ENCODE results near the gene COL6A3.

Gene COL6A3

GRCh38 chr2:237451643-237452469 lies 37.9 kb upstream of the COL6A3 start:
- H3K9me3 ChIP-seq (ENCODE audit: severe bottlenecking) = peaks cover 2% of the 10 kb centered on the region
- no peaks in the 10 kb centered on the region for H3K36me3 ChIP-seq (ENCODE audit: low read depth)
- H3K27ac ChIP-seq (ENCODE audit: poor library complexity, severe bottlenecking) = no peak overlapping the region
- no peak for DNase-seq (ENCODE audit: low spot score)
- no peak for TF ChIP-seq CTCF (IDR thresholded peaks at IDR 0.05; ENCODE audit: poor library complexity, severe bottlenecking)
- no peak overlapping the region for H3K4me3 ChIP-seq (ENCODE audit: severe bottlenecking)
- ATAC-seq (ENCODE audit: low read depth) = no peak
- H3K27me3 ChIP-seq (ENCODE audit: insufficient read depth, poor library complexity, severe bottlenecking) = no peaks in the 10 kb centered on the region
- H3K4me1 ChIP-seq (ENCODE audit: insufficient read depth, poor library complexity, severe bottlenecking) = peaks cover 9% of the 10 kb centered on the region

- no peaks in the 10 kb centered on the region for H3K4me1 ChIP-seq (ENCODE audit: insufficient read depth, poor library complexity, severe bottlenecking)
- H3K27me3 ChIP-seq (ENCODE audit: insufficient read depth, poor library complexity, severe bottlenecking) = no peaks in the 10 kb centered on the region
- H3K36me3 ChIP-seq (ENCODE audit: low read depth) = no peaks in the 10 kb centered on the region
- DNase-seq (ENCODE audit: low spot score) = no peak
- ATAC-seq (ENCODE audit: low read depth) = no peak
- H3K9me3 ChIP-seq (ENCODE audit: severe bottlenecking) = peaks cover 2% of the 10 kb centered on the region
- no peak overlapping the region for H3K27ac ChIP-seq (ENCODE audit: poor library complexity, severe bottlenecking)
- no peak for TF ChIP-seq CTCF (IDR thresholded peaks at IDR 0.05; ENCODE audit: poor library complexity, severe bottlenecking)
- no peak overlapping the region for H3K4me3 ChIP-seq (ENCODE audit: severe bottlenecking)
Measured at GRCh38 chr2:237450583-237450982, 36.6 kb upstream of the COL6A3 start.

- H3K9me3 ChIP-seq (ENCODE audit: severe bottlenecking) = no peaks in the 10 kb centered on the region
- no peaks in the 10 kb centered on the region for H3K27me3 ChIP-seq (ENCODE audit: insufficient read depth, poor library complexity, severe bottlenecking)
- no peaks in the 10 kb centered on the region for H3K36me3 ChIP-seq (ENCODE audit: low read depth)
- ATAC-seq (ENCODE audit: low read depth) (no peak), DNase-seq (ENCODE audit: low spot score) (no peak)
- no peak for TF ChIP-seq CTCF (IDR thresholded peaks at IDR 0.05; ENCODE audit: poor library complexity, severe bottlenecking)
- H3K27ac ChIP-seq (ENCODE audit: poor library complexity, severe bottlenecking) = no peak overlapping the region
- no peaks in the 10 kb centered on the region for H3K4me1 ChIP-seq (ENCODE audit: insufficient read depth, poor library complexity, severe bottlenecking)
- no peak overlapping the region for H3K4me3 ChIP-seq (ENCODE audit: severe bottlenecking)
Measured at GRCh38 chr2:237450108-237450507, 36.1 kb upstream of the COL6A3 start.

- Histone ChIP-seq H3K27ac (ENCODE audit: poor library complexity, severe bottlenecking) (no peak overlapping the region), H3K36me3 (ENCODE audit: low read depth) (no peaks in the 10 kb centered on the region), H3K27me3 (ENCODE audit: insufficient read depth, poor library complexity, severe bottlenecking) (no peaks in the 10 kb centered on the region), H3K4me3 (ENCODE audit: severe bottlenecking) (no peak overlapping the region), H3K9me3 (ENCODE audit: severe bottlenecking) (no peaks in the 10 kb centered on the region), H3K4me1 (ENCODE audit: insufficient read depth, poor library complexity, severe bottlenecking) (no peaks in the 10 kb centered on the region)
- DNase-seq (ENCODE audit: low spot score) (no peak), ATAC-seq (ENCODE audit: low read depth) (no peak)
- TF ChIP-seq CTCF (IDR thresholded peaks at IDR 0.05; ENCODE audit: poor library complexity, severe bottlenecking) = no peak
Measured at GRCh38 chr2:237449193-237449881, 35.4 kb upstream of the COL6A3 start.

GRCh38 chr2:237448626-237449025 lies 34.7 kb upstream of the COL6A3 start:
- Histone ChIP-seq H3K27ac (ENCODE audit: poor library complexity, severe bottlenecking) (no peak overlapping the region), H3K9me3 (ENCODE audit: severe bottlenecking) (no peaks in the 10 kb centered on the region), H3K4me3 (ENCODE audit: severe bottlenecking) (no peak overlapping the region), H3K27me3 (ENCODE audit: insufficient read depth, poor library complexity, severe bottlenecking) (no peaks in the 10 kb centered on the region), H3K36me3 (ENCODE audit: low read depth) (no peaks in the 10 kb centered on the region), H3K4me1 (ENCODE audit: insufficient read depth, poor library complexity, severe bottlenecking) (no peaks in the 10 kb centered on the region)
- no peak for TF ChIP-seq CTCF (IDR thresholded peaks at IDR 0.05; ENCODE audit: poor library complexity, severe bottlenecking)
- DNase-seq (ENCODE audit: low spot score) (no peak), ATAC-seq (ENCODE audit: low read depth) (no peak)
